PC-3 (cell line): ENCODE measurements around the gene CACNA1B.

ENCODE experiments used
- CTCF ChIP-seq: fragments of 300-600 bp; sonication (generic); conservative IDR thresholded peaks from 2 replicates; pipeline ENCODE4 v1.5.1; 2017; ENCODE audit warnings: antibody characterized with exemption, low read depth, mild to moderate bottlenecking, low read length
- EZH2phosphoT487 ChIP-seq: fragments of 300-600 bp; sonication (generic); IDR thresholded peaks from 2 replicates; pipeline ENCODE4 v1.6.1; 2018; ENCODE audit warnings: mild to moderate bottlenecking, antibody characterized with exemption, low read length, borderline replicate concordance

DNA sequence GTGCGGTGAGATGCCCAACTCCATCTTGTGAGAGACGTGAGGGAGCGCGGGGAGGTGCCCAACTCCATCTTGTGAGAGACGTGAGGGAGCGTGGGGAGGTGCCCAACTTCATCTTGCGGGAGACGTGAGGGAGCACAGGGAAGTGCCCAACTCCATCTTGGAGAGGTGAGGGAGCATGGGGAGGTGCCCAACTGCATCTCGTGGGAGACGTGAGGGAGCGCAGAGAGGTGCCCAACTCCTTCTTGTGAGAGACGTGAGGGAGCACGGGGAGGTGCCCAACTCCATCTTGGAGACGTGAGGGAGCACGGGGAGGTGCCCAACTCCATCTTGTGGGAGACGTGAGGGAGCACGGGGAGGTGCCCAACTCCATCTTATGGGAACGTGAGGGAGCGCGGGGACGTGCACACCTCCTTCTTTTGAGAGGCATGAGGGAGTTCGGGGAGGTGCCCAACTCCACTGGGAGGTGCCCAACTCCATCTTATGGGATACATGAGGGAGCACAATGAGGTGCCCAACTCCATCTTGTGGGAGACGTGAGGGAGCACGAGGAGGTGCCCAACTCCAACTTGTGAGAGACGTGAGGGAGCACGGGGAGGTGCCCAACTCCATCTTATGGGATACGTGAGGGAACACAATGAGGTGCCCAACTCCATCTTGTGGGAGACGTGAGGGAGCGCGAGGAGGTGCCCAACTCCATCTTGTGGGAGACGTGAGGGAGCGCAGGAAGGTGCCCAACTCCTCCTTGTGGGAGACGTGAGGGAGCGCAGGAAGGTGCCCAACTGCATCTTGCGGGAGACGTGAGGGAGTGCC, 235.4 kb downstream of the CACNA1B start:
- TF ChIP-seq CTCF (no peak), EZH2phosphoT487 (no peak)
